Suppressor macrophage treated with lipopolysaccharide for 1 hour (primary cell): ENCODE measurements around the gene ICE1.
"Not testable (repeated sequence)": the region's sequence is repeated elsewhere in the genome, so short reads cannot be mapped to it uniquely, and the experiment has no call there.

Experiments
- DNase-seq, 3 donors: peaks; one replicate each; pipeline ENCODE4 v3.0.0-alpha.2; 2020 to 2022

ICE1 gene, protein sequence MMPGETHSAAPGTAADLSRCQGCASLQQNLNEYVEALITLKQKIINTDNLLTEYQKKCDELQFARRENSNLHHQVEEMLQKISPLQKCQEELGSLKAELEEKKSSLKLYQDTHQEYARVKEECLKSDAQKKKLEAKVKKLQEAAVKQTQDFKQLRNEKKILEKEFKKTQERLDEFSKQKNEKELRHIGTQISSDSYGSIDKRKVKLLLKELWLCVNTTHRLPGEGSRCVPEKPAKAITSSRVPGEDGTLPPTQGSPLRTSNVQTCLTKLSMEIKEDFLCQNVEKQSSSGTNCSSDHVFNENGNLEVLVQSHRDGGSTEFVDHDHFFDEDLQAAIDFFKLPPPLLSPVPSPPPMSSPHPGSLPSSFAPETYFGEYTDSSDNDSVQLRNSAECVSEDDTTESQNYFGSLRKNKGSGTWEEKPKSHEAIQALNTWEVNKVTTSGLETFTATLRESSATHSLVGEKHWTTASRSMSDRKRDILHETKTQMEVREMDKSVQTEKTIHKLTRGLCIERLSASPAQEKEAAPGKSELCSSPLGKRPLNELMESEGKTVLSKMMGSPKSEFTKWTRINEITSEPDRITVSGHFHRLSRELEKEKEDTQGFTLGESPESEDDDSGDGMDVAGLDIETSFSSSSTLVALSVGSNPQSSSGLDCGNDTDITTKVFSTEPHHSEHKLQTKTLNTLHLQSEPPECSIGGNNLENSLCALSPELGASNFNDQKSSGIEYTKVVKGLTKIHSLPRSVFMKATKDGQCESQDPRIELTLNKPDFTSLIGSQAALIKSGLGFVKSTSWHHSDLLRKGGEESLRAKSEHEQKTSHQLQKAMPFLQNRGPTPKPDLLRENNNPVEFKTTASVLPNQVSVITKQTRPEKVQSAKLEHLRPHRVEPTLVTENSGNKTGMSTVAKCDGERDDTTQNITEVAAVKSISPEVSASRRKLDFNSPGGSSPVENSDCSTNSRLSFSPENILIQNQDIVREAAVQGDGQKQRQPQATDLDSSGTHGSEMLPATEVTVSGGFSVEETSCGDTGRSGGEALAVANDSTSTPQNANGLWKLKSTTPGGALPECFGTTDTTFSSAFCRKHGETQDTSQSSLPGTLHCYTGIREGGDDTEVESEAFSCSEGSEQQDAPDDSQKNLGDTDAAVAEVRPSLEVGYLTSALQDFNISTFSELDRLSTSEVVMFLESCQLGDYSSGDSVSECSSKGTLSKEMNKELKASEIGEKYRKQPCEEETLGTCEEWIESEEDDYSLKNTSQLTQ (N-terminal part only)

DNA sequence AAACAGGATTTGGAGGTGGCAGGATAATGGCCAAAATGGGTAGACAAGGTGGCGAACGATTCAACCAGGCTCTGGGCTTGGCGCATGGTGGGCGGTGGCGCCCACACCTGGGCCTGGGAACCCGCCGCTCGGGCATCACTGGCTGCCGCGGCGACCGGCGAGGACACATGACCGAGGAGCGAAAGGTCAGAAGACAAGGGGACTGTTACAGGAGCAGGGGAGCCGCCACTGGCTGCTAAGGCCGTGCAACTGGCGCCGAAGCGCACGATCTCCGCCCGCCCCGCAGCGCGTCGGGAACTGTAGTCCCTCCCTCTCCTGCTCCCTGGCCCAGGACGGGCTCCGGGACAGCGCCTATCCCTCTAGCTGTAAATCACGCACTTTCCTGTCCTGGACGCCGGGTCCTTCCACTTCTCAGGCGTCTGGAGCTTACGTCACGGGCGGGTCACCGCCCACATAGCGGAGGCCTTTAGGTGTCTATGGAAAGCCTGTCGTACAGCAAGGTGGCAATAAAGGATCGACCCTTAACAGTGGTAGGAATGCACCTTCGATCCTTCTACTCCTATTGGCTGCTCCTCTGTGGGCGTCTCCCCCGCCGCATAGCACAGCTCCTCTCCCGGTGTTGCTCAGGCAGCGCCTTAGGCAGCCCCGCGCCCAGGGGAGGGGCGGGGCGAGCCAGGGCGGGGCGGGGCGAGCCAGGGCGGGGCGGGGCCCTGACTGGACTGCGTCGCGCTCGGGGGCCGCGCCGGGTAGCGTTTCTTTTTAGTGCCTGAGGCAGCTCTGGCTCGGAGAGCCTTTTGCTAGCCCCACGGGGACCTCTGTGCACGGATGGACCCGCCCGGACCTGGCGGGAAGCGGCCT is at the start of gene ICE1:
Gene ICE1, plus strand, starts transcription at position 717 of the 858 bp plus-strand sequence. CDS start 239 bp downstream, outside the sequence.
- peak; percentile 97 to 98 (median 98) for DNase-seq

DNA sequence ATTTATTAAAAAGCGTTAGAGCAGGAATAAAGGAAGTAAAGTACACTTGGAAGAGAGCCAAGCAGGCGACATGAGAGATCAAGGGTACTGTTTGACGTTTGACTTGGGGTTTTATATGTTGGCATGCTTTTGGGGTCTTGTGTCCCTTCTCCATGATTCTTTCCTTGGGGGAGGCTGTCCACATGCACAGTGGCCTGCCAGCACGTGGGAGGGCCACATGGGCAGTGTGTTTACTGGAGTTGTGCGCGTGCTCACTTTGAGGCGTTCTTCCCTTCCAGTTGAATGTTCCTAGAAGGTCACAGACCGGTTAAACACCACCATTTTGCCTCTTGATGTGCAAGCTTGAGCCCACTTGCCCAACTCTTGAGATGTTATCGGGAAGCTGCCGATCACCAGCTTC is 49.5 kb upstream of the ICE1 start:
- DNase-seq, result no peak

DNA sequence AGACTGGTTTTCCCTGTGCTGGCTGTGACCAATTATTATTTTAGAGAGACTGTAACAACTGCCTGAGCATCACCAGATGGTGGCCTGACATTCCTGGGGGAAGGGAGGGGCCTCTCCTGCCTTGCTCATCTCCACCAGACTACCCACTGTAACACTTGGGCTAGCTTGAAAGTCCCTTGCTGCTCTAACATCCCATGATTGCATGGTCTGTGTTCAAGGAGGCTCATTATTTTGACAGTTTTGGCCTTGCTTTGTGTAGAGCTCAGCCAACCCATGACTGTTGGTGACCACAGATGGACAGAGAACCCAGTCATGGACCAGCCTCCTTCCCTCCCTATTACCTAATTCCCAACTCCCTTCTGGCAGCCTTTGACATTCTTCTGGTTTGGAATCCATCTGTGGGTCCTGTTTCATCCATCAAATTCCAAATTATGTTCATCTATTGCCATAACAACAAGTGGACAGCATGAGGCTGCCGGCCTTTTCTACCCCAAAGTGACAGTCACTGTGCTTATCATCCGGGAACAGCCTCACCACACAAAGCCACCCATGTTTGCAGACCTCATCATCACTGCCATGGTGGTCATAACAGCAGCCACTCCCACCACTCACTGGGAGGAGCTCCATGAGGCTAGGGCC is 49.0 kb upstream of the ICE1 start:
- DNase-seq, result no peak

DNA sequence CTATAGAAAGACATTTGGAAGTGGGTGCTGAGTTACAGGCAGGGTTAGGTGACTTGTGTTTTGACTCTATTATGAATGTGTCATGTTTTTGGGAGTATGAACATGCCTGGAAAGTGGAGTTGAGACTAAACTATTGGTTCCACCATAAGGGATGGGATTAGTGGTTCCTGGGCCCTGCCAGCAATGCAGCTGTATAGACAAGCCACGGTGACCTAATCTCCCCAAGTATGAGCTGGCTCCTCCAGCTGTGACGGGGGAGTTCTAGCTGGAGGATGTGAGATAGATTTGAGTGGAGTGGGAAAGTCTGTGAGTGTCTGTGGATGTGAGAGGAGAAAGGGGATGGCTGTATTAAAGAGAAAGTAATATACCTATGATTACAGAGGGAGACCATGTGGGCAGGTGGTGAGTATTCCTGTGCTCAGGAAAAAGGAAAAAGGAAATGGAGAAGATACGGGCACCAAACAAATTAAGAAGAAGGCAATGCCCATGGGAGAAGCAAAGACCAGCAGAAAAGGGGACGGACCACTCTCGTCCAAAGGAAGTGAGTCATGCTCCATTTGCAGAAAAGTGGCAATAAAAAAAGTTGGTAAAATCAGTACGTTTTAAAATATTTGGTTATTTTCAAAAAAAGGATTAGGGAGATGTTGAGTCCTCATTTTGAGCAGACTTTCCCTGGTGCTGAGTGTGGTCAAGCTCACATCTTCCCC is 48.3 kb upstream of the ICE1 start:
- DNase-seq, result no peak

DNA sequence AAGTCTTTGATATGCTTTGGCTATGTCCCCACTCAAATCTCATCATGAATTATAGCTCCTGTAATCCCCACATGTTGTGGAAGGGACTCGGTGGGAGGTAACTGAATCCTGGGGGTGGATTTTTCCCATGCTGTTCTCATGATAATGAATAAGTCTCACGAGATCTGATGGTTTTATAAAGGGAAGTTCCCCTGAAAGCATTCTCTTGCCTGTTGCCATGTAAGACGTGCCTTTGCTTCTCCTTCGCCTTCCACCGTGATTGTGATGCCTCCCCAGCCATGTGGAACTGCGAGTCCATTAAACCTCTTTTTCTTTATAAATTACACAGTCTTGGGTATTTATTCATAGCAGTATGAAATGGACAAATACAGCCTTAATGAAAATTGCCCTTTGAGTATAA is 44.7 kb upstream of the ICE1 start:
- no peak for DNase-seq

DNA sequence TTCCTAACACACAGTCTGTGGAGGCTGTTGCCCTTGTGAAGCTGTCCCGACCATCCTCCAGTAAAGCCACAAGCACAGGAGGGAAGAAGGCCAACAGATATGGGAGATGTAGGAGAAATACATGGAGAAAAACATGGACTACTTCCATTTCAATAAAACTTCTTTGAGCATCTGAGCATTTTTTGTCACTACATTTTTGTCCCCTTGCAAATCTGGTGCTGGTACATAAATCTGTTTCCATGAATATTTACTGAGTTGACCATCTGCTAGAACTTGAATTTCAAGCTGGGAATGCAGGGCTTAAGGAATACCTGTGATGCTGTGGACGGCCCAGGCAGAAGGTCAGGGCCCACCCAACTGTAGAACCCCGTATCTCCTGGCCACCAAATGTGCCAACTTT is 43.9 kb upstream of the ICE1 start:
- no peak for DNase-seq

DNA sequence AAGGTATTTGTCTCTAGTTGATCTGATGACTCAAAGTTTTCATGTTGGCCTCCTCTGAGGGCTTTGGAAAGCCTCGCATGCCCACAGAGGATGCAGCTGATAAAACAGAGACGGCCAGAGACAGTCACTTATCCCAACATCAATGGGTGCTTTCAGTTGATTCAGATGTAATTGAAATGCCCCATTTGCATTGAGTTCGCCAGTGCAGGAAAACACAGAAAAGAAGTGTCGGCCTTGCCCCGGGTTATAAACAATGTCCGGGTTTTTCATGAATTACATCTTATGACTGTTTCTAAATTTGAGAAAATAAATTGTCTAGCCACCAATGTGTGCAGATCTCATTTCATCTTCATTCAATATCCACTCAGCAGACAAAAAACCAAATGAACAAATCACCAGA is 42.2 kb upstream of the ICE1 start:
- DNase-seq, result no peak

DNA sequence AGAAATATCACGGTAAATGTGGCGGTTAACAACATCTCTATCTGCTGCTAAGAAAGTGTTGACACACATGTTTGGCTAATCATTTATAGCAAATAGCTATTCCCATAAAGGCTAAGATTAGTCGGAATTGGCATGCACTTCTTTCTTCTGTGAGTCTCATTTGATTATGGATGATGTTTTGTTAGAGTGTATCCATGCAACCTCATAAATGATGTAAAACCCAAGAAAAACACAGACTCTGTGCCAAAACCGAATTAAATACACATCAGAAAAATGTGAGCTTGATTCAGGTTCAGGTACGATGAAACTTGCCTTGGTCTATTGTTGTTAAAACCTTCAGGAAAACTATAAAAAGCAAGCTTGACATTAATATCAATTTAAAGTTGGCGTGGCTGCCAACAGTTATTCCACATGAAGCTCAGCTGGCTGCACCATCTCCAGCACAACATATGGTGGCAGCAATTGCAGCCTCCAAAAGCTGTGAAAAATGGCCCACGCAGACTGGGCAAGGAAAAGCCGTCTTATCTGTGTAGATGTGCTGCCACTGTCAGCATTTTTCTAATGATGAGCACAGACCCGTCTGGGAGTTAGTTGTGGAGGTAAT is 41.1 kb upstream of the ICE1 start:
- no peak for DNase-seq

DNA sequence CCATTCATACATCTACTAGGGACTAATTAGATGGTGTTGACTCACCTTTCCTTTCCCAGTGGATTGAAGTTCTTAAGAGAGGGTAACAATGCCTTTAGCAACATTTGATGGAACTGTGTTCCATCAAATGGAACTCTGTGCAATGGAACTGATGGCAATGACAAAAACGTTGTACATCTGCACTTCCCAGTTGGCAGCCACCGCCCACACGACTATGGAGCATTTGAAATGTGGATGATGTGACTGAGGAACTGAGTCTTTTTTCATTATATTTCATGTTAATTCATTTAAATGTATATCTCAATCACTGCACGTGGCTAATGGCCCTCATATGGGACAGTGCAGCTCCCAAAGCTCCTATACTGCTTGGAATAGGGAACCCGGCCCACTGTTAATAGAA is 39.0 kb upstream of the ICE1 start:
- DNase-seq, result no peak

DNA sequence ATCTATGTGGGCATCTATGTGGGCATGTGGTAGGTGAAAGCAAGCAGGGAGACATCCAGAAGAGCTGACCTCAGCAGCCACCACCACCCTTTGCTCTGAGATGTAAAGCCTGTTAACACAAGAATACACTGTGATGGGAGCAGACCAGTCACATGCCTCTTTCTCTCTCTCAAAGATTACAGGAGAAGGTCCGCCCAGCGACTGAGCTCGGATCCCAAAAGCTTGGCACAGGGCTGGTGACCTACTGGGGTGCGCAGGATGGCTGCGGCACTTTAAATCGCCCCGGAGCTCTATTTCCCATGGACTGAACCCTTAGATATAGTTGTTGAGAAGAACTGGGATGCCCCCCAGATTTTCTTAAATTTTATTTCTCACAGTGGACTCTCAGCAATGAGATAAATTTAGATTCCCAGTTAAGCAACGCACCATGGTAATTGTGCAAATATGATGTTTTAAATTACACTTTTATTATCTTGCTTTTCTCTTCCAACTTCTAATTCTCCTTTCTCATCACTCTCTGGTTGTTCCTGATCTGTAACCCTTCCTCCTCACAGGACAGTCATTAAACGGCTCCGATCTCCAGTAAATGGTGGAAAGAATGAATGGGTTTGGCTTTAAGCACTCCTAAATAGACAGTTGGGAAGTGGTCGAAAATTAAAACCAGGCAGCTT is 37.7 kb upstream of the ICE1 start:
- no peak for DNase-seq

DNA sequence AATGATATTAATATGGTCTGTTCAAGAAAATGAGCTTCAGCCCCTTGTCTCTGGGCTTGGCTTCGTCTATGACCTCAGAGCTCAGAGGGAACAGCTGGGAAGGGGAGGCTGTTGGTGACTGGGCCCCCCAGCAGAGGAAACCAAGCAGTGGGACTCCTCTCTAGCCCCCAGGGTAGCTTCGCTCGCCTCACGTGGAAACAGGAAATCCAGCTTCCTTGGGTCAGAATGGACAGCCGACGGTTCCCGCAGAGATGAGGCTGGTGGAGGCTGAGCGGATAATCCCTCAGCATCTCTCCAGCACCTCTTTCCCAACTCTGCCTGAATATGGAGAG is 37.2 kb upstream of the ICE1 start:
- DNase-seq, result no peak

DNA sequence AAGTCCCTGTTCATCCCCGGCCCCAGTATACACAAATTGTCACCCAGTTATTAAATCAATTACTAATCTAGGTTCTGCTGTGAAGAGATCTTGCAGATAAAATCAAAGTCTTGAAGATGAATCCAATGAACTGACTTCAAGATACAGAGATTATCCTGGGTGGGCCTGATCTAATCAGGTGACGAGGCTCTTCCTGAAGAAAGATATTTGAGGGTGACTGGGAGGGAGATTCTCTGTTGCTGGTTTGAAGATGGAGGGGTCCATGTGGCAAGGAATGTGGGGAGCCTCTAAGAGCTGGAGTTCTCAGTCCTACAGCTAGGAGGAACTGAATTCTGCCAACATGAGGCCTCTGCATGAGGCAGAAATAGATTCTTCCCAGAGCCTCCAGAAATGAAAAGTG is 36.1 kb upstream of the ICE1 start:
- DNase-seq, result no peak

DNA sequence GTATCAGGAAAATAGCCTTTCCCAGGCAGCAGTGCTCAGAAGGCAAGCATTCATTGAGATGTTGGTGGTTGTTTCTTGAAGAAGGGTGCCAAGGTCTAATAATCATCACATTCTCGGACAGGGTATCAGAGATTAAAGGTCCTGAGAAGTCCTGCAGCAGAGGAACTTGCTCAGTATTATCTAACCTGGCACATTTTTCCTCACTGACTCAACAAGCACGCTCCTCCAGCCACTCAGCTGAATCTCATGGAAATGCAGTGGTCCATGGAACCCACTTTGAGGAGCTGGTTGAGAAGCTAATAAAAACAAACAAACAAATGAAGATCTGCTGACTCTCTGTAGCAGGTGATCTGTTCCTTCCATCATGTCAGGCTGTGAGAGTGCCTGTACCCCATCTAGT is 35.3 kb upstream of the ICE1 start:
- DNase-seq, result no peak

DNA sequence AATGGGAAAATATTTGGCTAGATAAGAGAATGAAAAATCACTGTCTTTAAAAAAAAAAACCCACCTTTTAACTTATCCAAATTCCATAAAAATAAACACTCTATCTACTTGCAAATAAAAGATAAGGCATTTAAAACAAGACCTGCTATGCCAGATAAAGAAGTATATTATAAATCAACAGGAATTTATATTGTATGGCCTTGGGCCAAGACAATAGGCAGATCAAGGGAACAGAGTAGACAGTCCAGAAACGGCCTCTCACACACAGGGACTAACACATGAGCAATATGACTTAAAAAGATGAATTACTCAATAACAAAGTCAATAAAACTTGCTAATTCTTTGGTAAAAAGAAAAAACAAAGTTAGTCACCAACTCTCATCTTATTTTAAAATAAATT is 34.7 kb upstream of the ICE1 start:
- no peak for DNase-seq

DNA sequence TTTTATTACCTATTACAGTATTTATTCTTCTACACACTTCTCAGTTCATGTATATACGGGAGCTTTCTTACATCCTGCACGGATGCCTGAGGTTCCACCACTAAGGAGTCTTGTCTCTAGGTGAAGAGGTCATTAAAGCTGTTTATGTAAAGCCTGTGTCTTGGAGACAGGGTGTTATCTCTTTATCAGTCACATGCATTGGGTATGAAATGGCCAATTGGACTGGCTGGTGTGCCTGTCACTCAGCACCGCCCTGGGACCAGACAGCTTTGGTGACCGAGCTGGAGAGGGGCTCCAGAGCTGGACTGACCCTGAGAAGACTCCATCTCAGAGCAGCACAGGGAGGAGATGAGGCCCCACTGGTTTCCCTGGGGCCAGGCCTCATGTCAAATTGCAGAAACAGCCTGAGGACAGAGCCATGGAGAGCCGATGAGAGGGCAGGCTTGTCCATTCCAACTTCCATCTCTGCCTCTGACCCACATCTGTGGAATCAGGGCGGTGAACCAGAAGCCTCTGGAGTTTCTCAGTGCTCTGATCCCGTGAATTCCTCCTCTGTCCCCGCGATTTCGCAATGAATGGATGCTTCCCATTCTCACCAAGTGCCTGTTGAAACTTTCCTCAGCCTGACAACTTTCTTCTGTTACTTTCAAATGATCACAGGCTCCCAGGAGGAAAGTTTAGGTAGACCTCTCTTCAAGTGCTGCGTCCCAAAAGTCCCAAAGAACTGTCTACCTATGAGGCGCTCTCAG is 32.2 kb upstream of the ICE1 start:
- DNase-seq, result not testable (repeated sequence)

DNA sequence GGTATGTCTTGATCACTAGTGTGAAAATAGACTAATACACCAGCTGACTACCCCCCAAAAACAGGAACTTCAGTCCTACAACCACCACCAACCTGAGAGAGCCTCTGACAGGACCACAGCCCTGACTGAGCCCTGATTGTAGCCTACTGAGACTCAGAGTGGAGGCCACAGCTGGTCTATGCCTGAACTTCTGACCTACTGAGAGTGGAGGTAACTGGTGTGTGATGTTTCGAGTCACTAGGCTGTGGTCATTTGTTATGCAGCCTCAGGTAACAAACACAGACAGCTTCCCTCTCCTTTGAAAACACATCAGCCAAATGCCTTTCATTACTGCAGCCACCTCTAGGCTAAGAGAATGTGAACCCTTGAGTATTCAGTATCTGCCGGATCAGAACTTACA is 30.0 kb upstream of the ICE1 start:
- DNase-seq, result not testable (repeated sequence)

DNA sequence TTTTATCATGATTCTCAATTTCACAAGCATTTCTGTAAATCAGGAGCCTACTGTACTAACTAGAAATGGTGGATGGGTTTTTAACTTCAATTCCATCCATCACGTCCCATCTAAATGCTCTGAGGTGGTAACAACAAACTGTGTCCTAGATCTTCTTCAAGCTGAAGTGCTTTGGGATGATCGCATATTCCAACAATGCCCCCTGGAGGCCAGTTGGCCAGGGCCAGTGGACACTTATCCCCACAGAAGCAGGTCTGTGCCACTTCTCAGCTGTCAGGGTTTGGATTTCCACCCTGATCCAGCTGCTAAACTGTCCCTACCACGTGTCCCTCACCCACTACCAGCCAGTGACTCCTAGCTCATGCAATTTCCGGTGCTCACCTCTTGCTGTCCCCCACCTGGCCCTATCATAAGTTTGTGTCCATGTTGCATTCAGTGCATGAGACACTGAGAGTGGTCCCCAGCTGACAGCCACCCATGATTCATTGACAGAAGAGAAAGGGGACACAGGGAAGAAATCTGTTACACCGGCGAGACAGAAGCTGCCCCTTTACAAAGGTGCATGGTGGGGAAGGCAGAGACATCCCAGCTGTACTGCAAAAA is 28.0 kb upstream of the ICE1 start:
- DNase-seq, result not testable (repeated sequence)

DNA sequence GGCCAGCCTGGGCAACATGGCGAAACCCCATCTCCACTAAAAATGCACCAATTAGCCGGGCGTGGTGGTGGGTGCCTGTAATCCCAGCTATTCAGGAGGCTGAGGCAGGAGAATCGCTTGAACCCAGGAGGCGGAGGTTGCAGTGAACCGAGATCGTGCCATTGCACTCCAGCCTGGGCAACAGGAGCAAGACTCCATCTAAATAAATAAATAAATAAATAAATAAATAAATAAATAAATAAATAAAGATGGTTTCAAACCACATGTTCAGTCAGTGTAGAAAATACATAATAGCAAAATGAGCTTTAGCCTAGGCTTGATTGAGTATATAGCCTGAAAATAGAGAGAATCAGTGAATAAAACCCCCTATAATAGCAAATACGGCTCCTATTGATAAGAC is 27.4 kb upstream of the ICE1 start:
- DNase-seq, result not testable (repeated sequence)

DNA sequence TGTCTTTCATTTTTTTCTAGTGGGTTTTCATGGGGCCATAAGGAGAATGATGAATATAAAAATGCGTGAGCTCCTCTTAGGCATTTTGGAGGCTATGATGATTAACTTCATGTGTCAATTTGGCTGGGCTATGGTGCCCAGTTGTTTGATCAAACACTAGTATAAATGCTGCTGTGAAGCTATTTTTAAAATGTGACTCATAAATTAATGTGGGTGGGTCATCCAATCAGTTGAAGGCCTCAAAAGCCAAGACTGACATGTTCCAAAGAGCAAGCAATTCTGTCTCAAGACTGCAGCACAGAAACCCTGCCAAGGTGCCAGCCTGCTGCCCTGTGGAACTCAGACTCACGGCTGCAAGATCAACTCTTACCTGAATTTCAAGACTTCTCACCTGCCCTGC is 24.4 kb upstream of the ICE1 start:
- no peak for DNase-seq
